GM19463 (cell line): Measurements from ENCODE around the gene NCK2.
A peak's percentile ranks its signal among the peaks of the same experiment; 100 is the strongest.

Experiments used
- ATAC-seq: cut with Tn5 transposase; IDR thresholded peaks from one replicate; pipeline ENCODE4 v1.9.1; 2021; ENCODE audit warnings: mild to moderate bottlenecking, moderate library complexity; ENCODE audit not compliant: unreplicated experiment

The NCK2 gene

GRCh38 chr2:105911425-105911824, 166.7 kb downstream of the NCK2 start:
- no peak for ATAC-seq

GRCh38 chr2:105912081-105912480, 167.4 kb downstream of the NCK2 start:
- no peak for ATAC-seq

- no peak for ATAC-seq
These were observed 170.4 kb downstream of the NCK2 start for GRCh38 chr2:105915005-105915558.

- ATAC-seq: no peak
These were observed 172.5 kb downstream of the NCK2 start for GRCh38 chr2:105917226-105917625.

GRCh38 chr2:105917688-105918087, 173.0 kb downstream of the NCK2 start:
- no peak for ATAC-seq

- peak; percentile 38 for ATAC-seq
These were observed 174.6 kb downstream of the NCK2 start for GRCh38 chr2:105919191-105919811.

GRCh38 chr2:105919826-105920225, 175.1 kb downstream of the NCK2 start:
- no peak for ATAC-seq

- ATAC-seq: no peak
These were observed 179.6 kb downstream of the NCK2 start for GRCh38 chr2:105924271-105924670.

- ATAC-seq: no peak
These were observed 180.2 kb downstream of the NCK2 start for GRCh38 chr2:105924932-105925331.

GRCh38 chr2:105925390-105925789, 180.7 kb downstream of the NCK2 start:
- ATAC-seq: no peak

GRCh38 chr2:105926960-105927678, 182.4 kb downstream of the NCK2 start:
- no peak for ATAC-seq

- no peak for ATAC-seq
These were observed 183.4 kb downstream of the NCK2 start for GRCh38 chr2:105928086-105928485.

GRCh38 chr2:105928563-105928962, 183.9 kb downstream of the NCK2 start:
- ATAC-seq: no peak

GRCh38 chr2:105929516-105929915, 184.8 kb downstream of the NCK2 start:
- no peak for ATAC-seq

- no peak for ATAC-seq
These were observed 187.9 kb downstream of the NCK2 start for GRCh38 chr2:105932582-105932981.

- no peak for ATAC-seq
These were observed 189.2 kb downstream of the NCK2 start for GRCh38 chr2:105933906-105934305.

- no peak for ATAC-seq
These were observed 189.8 kb downstream of the NCK2 start for GRCh38 chr2:105934467-105934866.

- no peak for ATAC-seq
These were observed 190.4 kb downstream of the NCK2 start for GRCh38 chr2:105935063-105935462.

- no peak for ATAC-seq
These were observed 192.2 kb downstream of the NCK2 start for GRCh38 chr2:105936954-105937353.

GRCh38 chr2:105937498-105938097, 192.9 kb downstream of the NCK2 start:
- ATAC-seq: no peak
